Glutamatergic neuron (in vitro differentiated cells): ENCODE data around the gene UNCX. TPM values are rescaled to one million over a fixed set of nuclear protein-coding genes. Genes with fewer than 3 reads are reported as not detected.
A peak's percentile ranks its signal among the peaks of the same experiment; 100 is the strongest.

Experiments used
- DNase-seq: peaks from one replicate; pipeline ENCODE4 v3.0.0; 2022
- H3K27ac Mint-ChIP-seq: one replicate; pipeline ENCODE4 v1.8.0; 2020; ENCODE audit warnings: mild to moderate bottlenecking, mixed read lengths, inconsistent platforms; ENCODE audit not compliant: unreplicated experiment
- H3K27me3 Mint-ChIP-seq: one replicate; pipeline ENCODE4 v1.8.0; 2020; ENCODE audit warnings: mild to moderate bottlenecking, moderate library complexity, mixed read lengths, inconsistent platforms; ENCODE audit not compliant: unreplicated experiment
- H3K36me3 Mint-ChIP-seq: one replicate; pipeline ENCODE4 v1.8.0; 2020; ENCODE audit warnings: mild to moderate bottlenecking, mixed read lengths, inconsistent platforms; ENCODE audit not compliant: unreplicated experiment
- H3K4me1 Mint-ChIP-seq: one replicate; pipeline ENCODE4 v1.8.0; 2020; ENCODE audit warnings: mild to moderate bottlenecking, low read depth, mixed read lengths, inconsistent platforms; ENCODE audit not compliant: unreplicated experiment
- H3K4me3 Mint-ChIP-seq: one replicate; pipeline ENCODE4 v1.8.0; 2020; ENCODE audit warnings: mild to moderate bottlenecking, mixed read lengths, inconsistent platforms; ENCODE audit not compliant: unreplicated experiment
- H3K9me3 Mint-ChIP-seq: one replicate; pipeline ENCODE4 v1.8.0; 2020; ENCODE audit warnings: mild to moderate bottlenecking, moderate library complexity, mixed read lengths, inconsistent platforms; ENCODE audit not compliant: unreplicated experiment
- total RNA-seq: library from RNA; stranded (reverse); fragmentation: NEBNext Ultra II Directional; extraction: Animal tissue kit (Norgen Biotek cat#: 25700); gene quantifications from one replicate; pipeline ENCODE4 v1.2.1, GENCODE V29; 2021; ENCODE audit not compliant: unreplicated experiment
- TF ChIP-seq, protein P1 (sequence below): fragments of 200-600 bp; sonication (generic); IDR thresholded peaks from one replicate; pipeline ENCODE4 v1.5.0; 2021; ENCODE audit not compliant: partially characterized antibody, unreplicated experiment

Gene UNCX
- total RNA-seq, 1 donor from 2014 or later = 106 TPM

DNA sequence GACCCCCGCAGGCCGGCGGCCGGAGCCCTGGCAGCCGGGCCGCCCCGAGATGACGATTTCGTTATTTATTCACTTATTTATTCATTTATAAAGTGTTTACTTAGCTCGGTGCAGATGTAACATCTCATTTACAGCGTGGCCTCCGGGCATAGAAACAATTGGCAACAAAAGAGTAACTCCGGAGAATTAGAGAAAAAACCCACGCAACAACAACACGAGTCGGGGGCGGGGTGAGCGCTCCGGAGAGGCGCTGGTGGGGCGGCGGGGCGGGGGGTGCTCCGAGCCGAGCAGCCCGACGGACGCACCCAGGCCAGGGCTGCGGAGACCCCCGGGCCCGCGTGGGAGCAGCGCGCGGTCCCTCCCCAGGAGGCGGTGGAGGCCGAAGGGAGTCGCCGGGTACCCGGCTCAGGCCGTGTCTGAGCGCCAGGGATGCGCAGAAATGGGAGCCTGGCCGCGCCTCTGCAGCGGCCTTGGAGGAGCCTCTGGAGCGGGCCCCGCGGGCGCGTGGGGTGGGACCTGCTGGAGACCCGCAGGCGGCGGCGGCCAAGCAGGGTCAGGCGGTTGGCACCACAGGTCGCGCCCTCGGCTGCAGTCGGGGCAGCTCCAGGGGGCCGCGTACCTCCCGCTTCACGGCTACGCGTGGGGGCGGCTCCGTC lies 14.3 kb downstream of the UNCX start:
- Mint-ChIP-seq H3K9me3 (peaks cover 7% of the 10 kb centered on the region), H3K4me1 (peaks cover 38% of the 10 kb centered on the region), H3K27me3 (peaks cover 14% of the 10 kb centered on the region), H3K4me3 (peak overlapping the region; percentile 57), H3K36me3 (no peaks in the 10 kb centered on the region), H3K27ac (no peak overlapping the region)
- TF ChIP-seq, protein P1, sequence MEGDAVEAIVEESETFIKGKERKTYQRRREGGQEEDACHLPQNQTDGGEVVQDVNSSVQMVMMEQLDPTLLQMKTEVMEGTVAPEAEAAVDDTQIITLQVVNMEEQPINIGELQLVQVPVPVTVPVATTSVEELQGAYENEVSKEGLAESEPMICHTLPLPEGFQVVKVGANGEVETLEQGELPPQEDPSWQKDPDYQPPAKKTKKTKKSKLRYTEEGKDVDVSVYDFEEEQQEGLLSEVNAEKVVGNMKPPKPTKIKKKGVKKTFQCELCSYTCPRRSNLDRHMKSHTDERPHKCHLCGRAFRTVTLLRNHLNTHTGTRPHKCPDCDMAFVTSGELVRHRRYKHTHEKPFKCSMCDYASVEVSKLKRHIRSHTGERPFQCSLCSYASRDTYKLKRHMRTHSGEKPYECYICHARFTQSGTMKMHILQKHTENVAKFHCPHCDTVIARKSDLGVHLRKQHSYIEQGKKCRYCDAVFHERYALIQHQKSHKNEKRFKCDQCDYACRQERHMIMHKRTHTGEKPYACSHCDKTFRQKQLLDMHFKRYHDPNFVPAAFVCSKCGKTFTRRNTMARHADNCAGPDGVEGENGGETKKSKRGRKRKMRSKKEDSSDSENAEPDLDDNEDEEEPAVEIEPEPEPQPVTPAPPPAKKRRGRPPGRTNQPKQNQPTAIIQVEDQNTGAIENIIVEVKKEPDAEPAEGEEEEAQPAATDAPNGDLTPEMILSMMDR = no peak
- DNase-seq = no peak

DNA sequence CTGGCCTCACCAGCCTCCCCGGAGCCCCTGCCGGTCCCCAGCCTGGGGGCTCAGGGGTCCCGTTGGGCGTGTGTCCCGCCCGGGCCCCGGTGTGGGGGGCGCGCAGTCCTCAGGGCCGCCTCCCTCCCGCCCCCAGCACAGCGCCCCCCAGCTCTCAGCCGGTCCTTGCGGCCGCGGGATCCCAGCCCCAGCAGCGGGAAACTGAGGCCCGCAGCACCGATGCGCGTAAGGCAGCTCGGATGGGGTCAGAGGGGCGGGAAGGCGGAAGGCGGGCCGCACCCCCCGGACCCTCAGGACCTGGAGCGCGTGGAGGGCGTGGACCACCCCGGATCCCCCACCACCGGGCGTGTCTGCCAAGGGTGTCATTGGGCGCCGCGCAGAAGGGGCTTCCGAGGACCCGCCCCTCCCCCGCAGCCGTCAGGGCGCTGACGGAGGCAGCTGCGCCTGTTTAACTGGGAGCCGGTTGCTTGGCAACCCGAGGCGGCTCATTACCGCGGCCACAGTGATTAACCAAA lies 14.9 kb downstream of the UNCX start:
- peaks cover 7% of the 10 kb centered on the region for H3K9me3 Mint-ChIP-seq
- peaks cover 38% of the 10 kb centered on the region for H3K4me1 Mint-ChIP-seq
- peak overlapping the region; percentile 73 for H3K27ac Mint-ChIP-seq
- H3K36me3 Mint-ChIP-seq = no peaks in the 10 kb centered on the region
- H3K27me3 Mint-ChIP-seq = peaks cover 14% of the 10 kb centered on the region
- TF ChIP-seq, protein P1 = no peak
- peak; percentile 81 for DNase-seq
- H3K4me3 Mint-ChIP-seq = peak overlapping the region; percentile 69

DNA sequence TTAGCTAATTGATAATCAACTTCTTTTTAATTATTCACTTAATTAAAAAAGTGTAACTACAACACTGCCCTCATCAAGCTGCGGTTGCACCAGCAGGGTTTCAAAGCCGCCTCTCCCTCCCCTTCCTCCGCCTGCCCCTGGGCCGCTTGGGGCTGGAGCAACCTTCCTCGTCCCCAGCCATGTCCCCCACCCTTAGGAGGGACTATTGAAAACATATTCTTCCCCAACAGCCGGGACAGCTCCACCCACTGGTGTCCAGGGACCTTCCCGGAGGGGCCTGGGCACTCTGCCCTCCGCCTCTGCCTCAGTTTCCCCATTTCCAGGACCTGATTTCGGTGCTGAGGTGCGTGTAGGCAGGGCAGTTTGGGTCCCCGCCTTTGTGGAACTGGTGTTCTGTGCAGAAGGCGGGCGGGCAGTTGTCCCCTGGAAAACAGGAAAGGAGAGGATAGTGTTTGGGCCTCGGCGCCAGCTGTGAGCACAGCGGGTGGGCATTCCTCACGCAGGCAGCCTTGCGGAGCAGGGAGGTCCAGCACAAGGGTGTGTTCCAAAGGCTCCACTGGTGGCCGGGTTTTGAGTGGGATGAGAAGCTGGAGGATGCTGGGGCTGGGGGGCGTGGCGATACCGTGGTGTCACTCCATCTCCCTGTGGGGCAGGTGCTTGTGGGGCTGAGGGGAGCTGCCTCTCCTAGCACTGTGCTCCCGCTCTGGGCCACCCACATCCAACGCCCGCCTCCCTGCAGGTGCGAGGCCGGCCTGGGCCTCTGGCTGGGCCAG lies 15.7 kb downstream of the UNCX start:
- Mint-ChIP-seq H3K27me3 (peaks cover 12% of the 10 kb centered on the region), H3K4me1 (peaks cover 36% of the 10 kb centered on the region), H3K9me3 (peaks cover 7% of the 10 kb centered on the region), H3K4me3 (peak overlapping the region; percentile 63), H3K36me3 (no peaks in the 10 kb centered on the region), H3K27ac (peak overlapping the region; percentile 73)
- TF ChIP-seq, protein P1 = no peak
- peak; percentile 41 for DNase-seq

DNA sequence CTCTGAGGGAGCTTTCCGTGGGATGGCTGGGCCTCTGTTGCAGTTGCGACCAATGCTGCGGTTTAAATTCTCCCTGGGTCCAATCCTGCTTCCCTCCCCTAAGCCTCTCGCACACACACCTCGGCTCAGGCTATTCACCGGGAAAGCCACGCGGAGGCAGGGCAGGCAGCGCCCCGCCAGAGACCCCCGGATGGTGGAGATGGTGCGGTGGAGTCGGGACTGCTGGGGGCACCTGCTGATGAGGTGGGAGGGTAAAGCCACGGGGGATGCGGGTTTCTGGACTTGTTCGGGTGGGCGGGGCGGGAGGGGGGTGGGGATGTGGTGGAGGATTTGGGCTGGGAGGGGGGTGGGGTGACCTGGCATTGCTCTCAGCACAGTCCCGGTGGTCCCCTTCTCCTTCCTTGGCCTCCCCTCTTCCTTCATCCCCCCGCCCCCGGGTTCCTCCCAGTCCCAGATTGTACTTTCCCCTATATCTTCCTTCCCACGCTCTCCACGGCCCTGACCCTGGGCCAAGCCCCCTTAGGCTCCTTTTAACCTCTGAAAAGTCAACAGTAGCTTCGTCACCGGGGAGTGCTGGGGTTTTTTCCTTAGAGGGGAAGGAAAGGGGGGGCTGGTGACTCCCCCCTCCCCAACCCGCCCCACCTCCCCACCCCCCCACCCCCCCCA lies 16.4 kb downstream of the UNCX start:
- TF ChIP-seq, protein P1 = no peak
- Mint-ChIP-seq H3K27me3 (peaks cover 10% of the 10 kb centered on the region), H3K4me3 (no peak overlapping the region), H3K4me1 (peaks cover 37% of the 10 kb centered on the region), H3K36me3 (no peaks in the 10 kb centered on the region), H3K27ac (no peak overlapping the region), H3K9me3 (peaks cover 7% of the 10 kb centered on the region)
- DNase-seq = peak; percentile 38
